IPS-18a (cell line): ENCODE data around the gene PCDHB16.
"Not testable (repeated sequence)": the region's sequence is repeated elsewhere in the genome, so short reads cannot be mapped to it uniquely, and the experiment has no call there.

Source experiments
- H3K27ac ChIP-seq: one replicate; pipeline ENCODE4 v1.5.1; 2013; ENCODE audit warnings: low read length
- H3K27me3 ChIP-seq: one replicate; pipeline ENCODE4 v1.6.1; 2013; ENCODE audit warnings: mild to moderate bottlenecking, low read length; ENCODE audit not compliant: control insufficient read depth, insufficient read depth
- H3K36me3 ChIP-seq: one replicate; pipeline ENCODE4 v1.6.1; 2013; ENCODE audit warnings: low read depth, low read length; ENCODE audit not compliant: control insufficient read depth
- H3K4me1 ChIP-seq: one replicate; pipeline ENCODE4 v1.6.1; 2013; ENCODE audit warnings: low read depth, low read length; ENCODE audit not compliant: control insufficient read depth
- H3K4me3 ChIP-seq: one replicate; pipeline ENCODE4 v1.5.1; 2013; ENCODE audit warnings: low read length
- H3K9ac ChIP-seq: one replicate; pipeline ENCODE4 v1.6.1; 2013; ENCODE audit warnings: mild to moderate bottlenecking, low read length, moderate library complexity
- H3K9me3 ChIP-seq: one replicate; pipeline ENCODE4 v1.6.1; 2013; ENCODE audit warnings: low read depth, low read length; ENCODE audit not compliant: control insufficient read depth

PCDHB16 gene

DNA sequence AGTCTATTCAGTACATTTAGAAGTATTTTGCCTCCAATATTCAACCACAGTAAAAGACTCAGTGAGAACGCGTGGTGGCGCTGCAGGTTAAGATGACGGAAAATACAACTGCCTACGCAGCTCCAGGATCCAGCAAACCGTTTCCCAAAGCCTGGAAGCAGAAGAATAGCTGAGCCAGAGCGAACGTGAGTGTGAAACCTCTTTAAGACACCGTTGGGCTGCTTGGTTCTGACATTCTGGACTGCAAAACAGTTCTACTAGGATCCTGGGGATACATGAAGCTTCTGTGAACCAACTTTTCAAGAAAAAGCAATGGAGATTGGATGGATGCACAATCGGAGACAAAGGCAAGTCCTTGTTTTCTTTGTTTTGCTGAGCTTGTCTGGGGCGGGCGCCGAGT, at the start of gene PCDHB16:
Gene PCDHB16 (plus strand): TSS at position 140 of the 400 bp plus-strand sequence. CDS start 173 bp downstream, at position 313.
- peak within 1 kb of the TSS; percentile 35 for H3K9ac ChIP-seq
- H3K4me1 ChIP-seq = no peaks in the 10 kb centered on the region
- H3K4me3 ChIP-seq = peak within 1 kb of the TSS; percentile 49
- no peak within 1 kb of the TSS for H3K27ac ChIP-seq
- H3K27me3 ChIP-seq = no peaks in the 10 kb centered on the region
- peaks cover 5% of the 10 kb centered on the region for H3K9me3 ChIP-seq
- no peaks in the 10 kb centered on the region for H3K36me3 ChIP-seq

DNA sequence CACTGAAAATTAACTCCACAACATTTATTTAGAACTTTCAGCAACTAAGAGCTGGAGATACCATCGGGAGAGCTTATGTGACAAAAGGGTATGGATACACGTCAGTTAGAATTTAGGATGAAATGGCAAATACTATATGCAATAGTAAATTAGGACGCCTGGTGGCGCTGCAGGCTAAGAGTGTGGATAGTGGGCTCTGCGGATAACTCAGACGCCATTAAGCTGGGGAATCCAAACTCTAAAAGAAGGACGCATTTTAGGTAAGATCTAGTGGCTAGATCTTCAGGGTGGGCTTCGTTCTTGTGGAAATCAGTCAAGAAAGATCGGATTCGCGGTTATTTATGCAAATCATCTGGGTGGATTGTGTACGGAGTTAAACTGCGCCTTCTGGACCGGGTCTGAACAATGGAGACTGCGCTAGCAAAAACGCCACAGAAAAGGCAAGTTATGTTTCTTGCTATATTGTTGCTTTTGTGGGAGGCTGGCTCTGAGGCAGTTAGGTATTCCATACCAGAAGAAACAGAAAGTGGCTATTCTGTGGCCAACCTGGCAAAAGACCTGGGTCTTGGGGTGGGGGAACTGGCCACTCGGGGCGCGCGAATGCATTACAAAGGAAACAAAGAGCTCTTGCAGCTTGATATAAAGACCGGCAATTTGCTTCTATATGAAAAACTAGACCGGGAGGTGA, 47.0 kb upstream of the PCDHB16 start, which contains the start of gene PCDHB5:
Gene PCDHB5 (plus strand): TSS at position 177 of the 688 bp plus-strand sequence. CDS start 229 bp downstream, at position 406.
- Histone ChIP-seq H3K4me1 (no peaks in the 10 kb centered on the region), H3K9me3 (peaks cover 22% of the 10 kb centered on the region), H3K4me3 (peak within 1 kb of the TSS; percentile 19), H3K9ac (no peak within 1 kb of the TSS), H3K27ac (no peak within 1 kb of the TSS), H3K27me3 (no peaks in the 10 kb centered on the region), H3K36me3 (no peaks in the 10 kb centered on the region)

DNA sequence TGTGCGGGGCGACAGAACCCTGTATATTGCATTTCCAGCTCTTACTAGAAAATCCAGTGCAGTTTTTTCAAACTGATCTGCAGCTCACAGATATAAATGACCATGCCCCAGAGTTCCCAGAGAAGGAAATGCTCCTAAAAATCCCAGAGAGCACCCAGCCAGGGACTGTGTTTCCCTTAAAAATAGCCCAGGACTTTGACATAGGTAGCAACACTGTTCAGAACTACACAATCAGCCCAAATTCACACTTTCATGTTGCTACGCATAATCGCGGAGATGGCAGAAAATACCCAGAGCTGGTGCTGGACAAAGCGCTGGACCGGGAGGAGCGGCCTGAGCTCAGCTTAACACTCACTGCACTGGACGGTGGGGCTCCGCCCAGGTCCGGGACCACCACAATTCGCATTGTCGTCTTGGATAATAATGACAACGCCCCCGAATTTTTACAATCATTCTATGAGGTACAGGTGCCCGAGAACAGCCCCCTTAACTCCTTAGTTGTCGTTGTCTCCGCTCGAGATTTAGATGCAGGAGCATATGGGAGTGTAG, 46.4 kb upstream of the PCDHB16 start:
- no peak overlapping the region for H3K9ac ChIP-seq
- H3K27ac ChIP-seq = no peak overlapping the region
- no peaks in the 10 kb centered on the region for H3K36me3 ChIP-seq
- no peaks in the 10 kb centered on the region for H3K27me3 ChIP-seq
- H3K4me1 ChIP-seq = no peaks in the 10 kb centered on the region
- peaks cover 22% of the 10 kb centered on the region for H3K9me3 ChIP-seq
- no peak overlapping the region for H3K4me3 ChIP-seq

DNA sequence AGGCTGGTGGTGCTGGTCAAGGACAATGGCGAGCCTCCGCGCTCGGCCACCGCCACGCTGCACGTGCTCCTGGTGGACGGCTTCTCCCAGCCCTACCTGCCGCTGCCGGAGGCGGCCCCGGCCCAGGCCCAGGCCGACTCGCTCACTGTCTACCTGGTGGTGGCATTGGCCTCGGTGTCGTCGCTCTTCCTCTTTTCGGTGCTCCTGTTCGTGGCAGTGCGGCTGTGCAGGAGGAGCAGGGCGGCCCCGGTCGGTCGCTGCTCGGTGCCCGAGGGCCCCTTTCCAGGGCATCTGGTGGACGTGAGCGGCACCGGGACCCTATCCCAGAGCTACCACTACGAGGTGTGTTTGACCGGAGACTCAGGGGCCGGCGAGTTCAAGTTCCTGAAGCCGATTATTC, 44.8 kb upstream of the PCDHB16 start:
- not testable (repeated sequence) for H3K4me3 ChIP-seq, H3K9ac ChIP-seq, H3K36me3 ChIP-seq, H3K27me3 ChIP-seq, H3K27ac ChIP-seq, H3K4me1 ChIP-seq
- peaks cover 22% of the 10 kb centered on the region for H3K9me3 ChIP-seq

DNA sequence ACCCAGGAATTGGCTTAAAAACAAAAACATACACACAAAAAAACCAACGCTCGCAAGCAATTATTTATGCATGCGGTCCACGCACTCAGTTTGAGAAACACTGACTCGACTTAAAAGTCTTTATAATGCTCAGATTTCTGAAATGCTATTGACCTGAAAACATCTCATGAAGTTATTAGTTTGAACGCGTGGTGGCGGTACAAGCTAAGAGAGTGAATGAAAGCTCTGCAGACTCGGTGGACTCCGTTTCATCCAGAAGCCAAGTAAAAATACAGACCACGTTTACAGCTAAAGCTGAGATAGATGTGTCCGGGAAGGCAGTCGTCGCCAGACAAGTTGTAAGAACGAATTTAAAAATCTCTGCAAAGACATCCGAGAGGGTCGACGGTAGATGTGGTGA, 32.4 kb upstream of the PCDHB16 start, which contains the start of gene PCDHB6:
Gene PCDHB6 (plus strand): TSS at position 246 of the 400 bp plus-strand sequence. CDS start 201 bp downstream, outside the sequence.
- no peak within 1 kb of the TSS for H3K4me3 ChIP-seq
- no peaks in the 10 kb centered on the region for H3K27me3 ChIP-seq
- no peak within 1 kb of the TSS for H3K27ac ChIP-seq

DNA sequence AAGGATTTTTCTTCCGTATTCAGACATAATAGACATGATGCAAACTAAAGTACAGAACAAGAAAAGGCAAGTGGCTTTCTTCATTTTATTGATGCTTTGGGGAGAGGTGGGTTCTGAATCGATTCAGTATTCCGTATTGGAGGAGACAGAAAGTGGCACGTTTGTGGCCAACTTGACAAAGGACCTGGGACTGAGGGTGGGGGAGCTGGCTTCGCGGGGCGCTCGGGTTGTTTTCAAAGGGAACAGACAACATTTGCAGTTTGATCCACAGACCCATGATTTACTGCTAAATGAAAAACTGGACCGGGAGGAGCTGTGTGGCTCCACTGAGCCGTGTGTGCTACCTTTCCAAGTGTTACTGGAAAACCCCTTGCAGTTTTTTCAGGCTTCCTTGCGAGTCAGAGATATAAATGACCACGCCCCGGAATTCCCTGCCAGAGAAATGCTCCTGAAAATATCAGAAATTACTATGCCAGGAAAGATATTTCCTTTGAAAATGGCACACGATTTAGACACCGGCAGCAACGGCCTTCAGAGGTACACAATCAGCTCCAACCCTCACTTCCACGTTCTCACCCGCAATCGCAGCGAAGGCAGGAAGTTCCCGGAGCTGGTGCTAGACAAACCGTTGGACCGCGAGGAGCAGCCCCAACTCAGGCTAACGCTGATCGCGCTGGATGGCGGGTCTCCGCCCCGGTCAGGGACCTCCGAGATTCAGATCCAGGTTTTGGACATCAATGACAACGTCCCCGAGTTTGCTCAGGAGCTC, 31.8 kb upstream of the PCDHB16 start:
- no peaks in the 10 kb centered on the region for H3K4me1 ChIP-seq
- H3K27me3 ChIP-seq = no peaks in the 10 kb centered on the region
- no peaks in the 10 kb centered on the region for H3K9me3 ChIP-seq
- H3K36me3 ChIP-seq = no peaks in the 10 kb centered on the region
- no peak overlapping the region for H3K4me3 ChIP-seq
- no peak overlapping the region for H3K27ac ChIP-seq
- no peak overlapping the region for H3K9ac ChIP-seq

More for the DNA sequence above, 32.4 kb upstream of the PCDHB16 start, which contains the start of gene PCDHB6:
- H3K36me3 ChIP-seq = no peaks in the 10 kb centered on the region
- H3K9me3 ChIP-seq = no peaks in the 10 kb centered on the region
- no peak within 1 kb of the TSS for H3K9ac ChIP-seq
- H3K4me1 ChIP-seq = no peaks in the 10 kb centered on the region

DNA sequence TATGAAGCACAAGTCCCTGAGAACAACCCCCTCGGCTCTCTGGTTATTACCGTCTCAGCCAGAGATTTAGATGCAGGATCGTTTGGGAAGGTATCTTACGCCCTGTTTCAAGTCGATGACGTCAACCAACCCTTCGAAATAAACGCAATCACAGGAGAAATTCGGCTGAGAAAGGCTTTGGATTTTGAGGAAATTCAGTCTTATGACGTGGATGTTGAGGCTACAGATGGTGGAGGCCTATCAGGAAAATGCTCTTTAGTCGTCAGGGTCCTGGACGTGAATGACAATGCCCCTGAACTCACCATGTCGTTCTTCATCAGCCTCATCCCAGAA, 31.2 kb upstream of the PCDHB16 start:
- Histone ChIP-seq H3K27ac (no peak overlapping the region), H3K36me3 (no peaks in the 10 kb centered on the region), H3K27me3 (no peaks in the 10 kb centered on the region), H3K9ac (no peak overlapping the region), H3K9me3 (no peaks in the 10 kb centered on the region), H3K4me1 (no peaks in the 10 kb centered on the region), H3K4me3 (no peak overlapping the region)

DNA sequence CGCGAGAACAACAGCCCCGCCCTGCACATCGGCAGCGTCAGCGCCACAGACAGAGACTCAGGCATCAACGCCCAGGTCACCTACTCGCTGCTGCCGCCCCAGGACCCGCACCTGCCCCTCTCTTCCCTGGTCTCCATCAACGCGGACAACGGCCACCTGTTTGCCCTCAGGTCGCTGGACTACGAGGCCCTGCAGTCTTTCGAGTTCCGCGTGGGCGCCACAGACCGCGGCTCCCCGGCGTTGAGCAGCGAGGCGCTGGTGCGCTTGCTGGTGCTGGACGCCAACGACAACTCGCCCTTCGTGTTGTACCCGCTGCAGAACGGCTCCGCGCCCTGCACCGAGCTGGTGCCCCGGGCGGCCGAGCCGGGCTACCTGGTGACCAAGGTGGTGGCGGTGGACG, 30.6 kb upstream of the PCDHB16 start:
- not testable (repeated sequence) for H3K27ac ChIP-seq, H3K4me1 ChIP-seq, H3K9me3 ChIP-seq, H3K27me3 ChIP-seq, H3K36me3 ChIP-seq, H3K9ac ChIP-seq, H3K4me3 ChIP-seq

DNA sequence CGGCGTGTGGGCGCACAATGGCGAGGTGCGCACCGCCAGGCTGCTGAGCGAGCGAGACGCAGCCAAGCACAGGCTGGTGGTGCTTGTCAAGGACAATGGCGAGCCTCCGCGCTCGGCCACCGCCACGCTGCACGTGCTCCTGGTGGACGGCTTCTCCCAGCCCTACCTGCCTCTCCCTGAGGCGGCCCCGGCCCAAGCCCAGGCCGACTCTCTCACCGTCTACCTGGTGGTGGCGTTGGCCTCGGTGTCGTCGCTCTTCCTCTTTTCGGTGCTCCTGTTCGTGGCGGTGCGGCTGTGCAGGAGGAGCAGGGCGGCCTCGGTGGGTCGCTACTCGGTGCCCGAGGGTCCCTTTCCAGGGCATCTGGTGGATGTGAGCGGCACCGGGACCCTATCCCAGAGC, 30.1 kb upstream of the PCDHB16 start:
- H3K4me1 ChIP-seq, H3K9me3 ChIP-seq, H3K27me3 ChIP-seq, H3K36me3 ChIP-seq, H3K27ac ChIP-seq, H3K9ac ChIP-seq, H3K4me3 ChIP-seq: not testable (repeated sequence)

DNA sequence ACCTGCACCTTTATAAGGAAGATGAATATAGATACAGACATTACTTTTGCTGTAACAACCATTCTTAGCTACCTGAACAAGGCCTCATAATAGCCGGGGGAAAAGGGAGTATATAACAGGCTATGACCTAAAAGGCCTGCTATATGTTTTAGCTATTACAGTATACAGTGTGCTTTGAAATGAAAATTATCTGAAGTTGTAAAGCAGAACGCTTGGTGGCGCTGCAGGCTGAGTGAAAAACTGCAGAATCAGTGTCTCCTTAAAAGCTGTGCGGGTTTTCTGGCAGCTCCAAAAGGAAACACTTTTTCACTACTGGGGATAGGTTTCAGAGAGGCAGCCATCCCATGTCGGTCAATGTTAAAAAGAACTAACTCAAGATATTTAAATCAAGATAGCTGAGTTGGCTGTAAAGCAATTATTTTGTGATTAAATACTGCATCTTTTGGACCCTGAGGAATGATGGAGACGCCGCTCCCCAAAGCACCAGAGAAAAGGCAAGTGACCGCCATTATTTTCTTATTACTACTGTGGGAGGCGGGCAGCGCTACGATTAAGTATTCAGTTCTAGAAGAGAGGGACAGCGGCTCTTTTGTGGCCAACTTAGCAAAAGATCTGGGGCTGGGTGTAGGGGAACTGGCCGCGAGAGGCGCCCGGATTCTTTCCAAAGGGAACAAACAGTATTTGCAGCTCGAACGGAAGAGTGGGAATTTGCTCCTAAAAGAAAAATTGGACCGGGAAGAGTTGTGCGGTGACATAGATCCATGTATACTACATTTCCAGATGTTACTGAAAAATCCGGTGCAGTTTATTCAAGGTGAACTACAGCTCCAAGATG, 26.4 kb upstream of the PCDHB16 start:
- no peak overlapping the region for H3K9ac ChIP-seq
- H3K4me1 ChIP-seq = no peaks in the 10 kb centered on the region
- H3K9me3 ChIP-seq = no peaks in the 10 kb centered on the region
- no peaks in the 10 kb centered on the region for H3K36me3 ChIP-seq
- no peak overlapping the region for H3K4me3 ChIP-seq
- no peak overlapping the region for H3K27ac ChIP-seq
- H3K27me3 ChIP-seq = no peaks in the 10 kb centered on the region

DNA sequence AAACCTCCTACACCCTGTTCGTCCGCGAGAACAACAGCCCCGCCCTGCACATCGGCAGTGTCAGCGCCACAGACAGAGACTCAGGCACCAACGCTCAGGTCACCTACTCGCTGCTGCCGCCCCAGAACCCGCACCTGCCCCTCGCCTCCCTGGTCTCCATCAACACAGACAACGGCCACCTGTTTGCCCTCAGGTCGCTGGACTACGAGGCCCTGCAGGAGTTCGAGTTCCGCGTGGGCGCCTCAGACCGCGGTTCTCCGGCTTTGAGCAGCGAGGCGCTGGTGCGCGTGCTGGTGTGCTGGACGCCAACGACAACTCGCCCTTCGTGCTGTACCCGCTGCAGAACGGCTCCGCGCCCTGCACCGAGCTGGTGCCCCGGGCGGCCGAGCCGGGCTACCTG, 24.8 kb upstream of the PCDHB16 start:
- not testable (repeated sequence) for H3K9ac ChIP-seq, H3K27ac ChIP-seq, H3K4me1 ChIP-seq, H3K36me3 ChIP-seq, H3K27me3 ChIP-seq, H3K4me3 ChIP-seq, H3K9me3 ChIP-seq
